Right lobe of liver (tissue), 6 donors: Measurements from ENCODE around the gene CHMP4A. TPM values are rescaled to one million over a fixed set of nuclear protein-coding genes. Genes with fewer than 3 reads are reported as not detected.

ENCODE experiments used
- ATAC-seq, 4 donors: fragments of 200-7000 bp; cut with Tn5 transposase; one replicate each; pipeline ENCODE4 v1.9.1; 2020; ENCODE audit warnings: mild to moderate bottlenecking in 4 of 4, moderate library complexity in 4 of 4
- DNase-seq, 3 donors: peaks; one replicate each; pipeline ENCODE4 v3.0.0-alpha.2; 2020
- H3K27ac ChIP-seq, 3 donors: fragments of 200-600 bp; one replicate each; pipeline ENCODE4 v1.8.0; 2022
- H3K27me3 ChIP-seq, 2 donors: fragments of 200-600 bp; one replicate each; pipeline ENCODE4 v1.8.0; 2022
- H3K36me3 ChIP-seq, 4 donors: fragments of 200-600 bp; sonication (generic) in 1 of 4; one replicate each; pipeline versions ENCODE4 v1.5.1 to v1.8.0; 2017 to 2022; ENCODE audit warnings: control low read depth in 1 of 4
- H3K4me1 ChIP-seq, 4 donors: fragments of 200-600 bp; sonication (generic) in 1 of 4; one replicate each; pipeline versions ENCODE4 v1.5.1 to v1.8.0; 2017 to 2022; ENCODE audit warnings: control low read depth in 1 of 4
- H3K4me3 ChIP-seq, 3 donors: fragments of 200-600 bp; one replicate each; pipeline ENCODE4 v1.8.0; 2022
- H3K9me3 ChIP-seq, 4 donors: fragments of 200-600 bp; sonication (generic) in 1 of 4; one replicate each; pipeline versions ENCODE4 v1.5.1 to v1.8.0; 2017 to 2022; ENCODE audit warnings: control low read depth in 1 of 4
- CTCF ChIP-seq, 4 donors: fragments of 200-600 bp in 3 of 4; fragments of 450-650 bp in 1 of 4; IDR thresholded peaks; one replicate each; pipeline versions ENCODE4 v1.5.1 to v1.8.0; 2016 to 2022; ENCODE audit warnings: antibody characterized with exemption in 4 of 4, mild to moderate bottlenecking in 2 of 4
- POLR2A ChIP-seq: fragments of 450-650 bp; IDR thresholded peaks from one replicate; pipeline ENCODE4 v1.6.1; 2017; ENCODE audit warnings: antibody characterized with exemption, mild to moderate bottlenecking
- WGBS: methylation state at CpG from one replicate; pipeline ENCODE4 v1.1.6; 2018; ENCODE audit warnings: low coverage, low lambda C conversion rate; ENCODE audit not compliant: insufficient coverage; ENCODE audit errors: missing lambda C conversion rate; 5-methylcytosine and 5-hydroxymethylcytosine counted together
- intact Hi-C, 2 donors: fragments of 100-400 bp; cut with DNase I; formaldehyde crosslinking; loops; one replicate each; pipeline versions ENCODE4 v1.11.2 to v1.14.1; 2022
- total RNA-seq, 6 experiments: library from RNA; depleted of rRNA in 2 of 6; stranded (reverse); fragments of >200 nt in 2 of 6; fragmentation: NEBNext Ultra II Directional in 3 of 6; extraction: Animal tissue kit (Norgen Biotek cat#: 25700) in 3 of 6; gene quantifications; one replicate each; pipeline versions ENCODE4 v1.1.0 to v1.2.4, GENCODE V29; 2016 to 2023
- donor health status: DM: no; HTN: yes; CAD: no.
- donor health status: DM: no; HTN: no; CAD: no.
- donor health status: DM: no; HTN: no; CAD: no.
- donor health status: DM: no; HTN: yes; CAD: no.
- donor health status: DM: no; HTN: yes; CAD: no.

The CHMP4A gene
- total RNA-seq, 6 experiments from 2014 or later, result 11.9 to 28.9 (median 17.1) TPM

DNA sequence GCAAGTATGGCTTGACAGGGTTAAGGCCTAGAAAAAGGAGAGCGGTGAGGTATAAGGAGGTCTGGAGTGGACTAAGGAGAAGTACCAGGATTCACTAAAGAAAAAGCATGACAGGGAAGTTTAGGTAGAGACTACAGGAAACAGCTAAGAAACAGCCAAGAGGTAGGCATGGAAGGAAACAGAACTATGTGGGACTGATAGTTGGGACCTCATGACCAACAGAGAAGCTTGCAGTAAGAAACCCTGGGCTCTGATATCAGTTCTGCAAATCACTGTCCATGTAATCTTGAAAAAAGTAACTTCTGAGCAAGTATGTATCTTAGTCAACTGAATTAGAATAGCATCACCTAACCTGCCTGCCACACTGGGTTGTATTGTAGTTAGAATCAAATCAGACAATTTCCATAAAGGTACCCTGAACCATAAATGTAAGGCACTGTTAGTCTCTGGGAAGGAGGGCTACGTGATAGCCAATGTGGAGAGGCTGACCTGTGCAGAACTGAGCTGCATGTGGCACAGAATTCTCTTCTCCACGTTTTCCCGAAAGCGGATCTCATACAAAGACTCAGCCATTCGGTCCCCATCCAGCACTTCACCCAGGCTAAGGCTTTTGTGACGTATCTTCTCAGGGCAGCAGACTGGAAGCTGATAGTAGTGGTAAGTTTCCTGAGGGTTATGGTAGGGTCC, 19.0 kb downstream of the CHMP4A start:
- Histone ChIP-seq H3K4me1 (peaks cover 0 to 40% (median 7%) of the 10 kb centered on the region in 4 donors), H3K4me3 (peak overlapping the region; percentile 90 to 96 (median 94)), H3K9me3 (no peaks in the 10 kb centered on the region), H3K36me3 (peaks cover 0 to 9% (median 0%) of the 10 kb centered on the region in 4 donors), H3K27me3 (no peaks in the 10 kb centered on the region), H3K27ac (peak overlapping the region in 1 of 3 donors; percentile 98)
- TF ChIP-seq CTCF (IDR thresholded peaks at IDR 0.05), result no peak
- TF ChIP-seq POLR2A, result no peak
- intact Hi-C loops, result no loop called here
- no peak for ATAC-seq
- WGBS, result 92% methylated on average over 2 of the region's 7 CpGs
- no peak for DNase-seq

- Histone ChIP-seq H3K4me3 (no peak overlapping the region), H3K27ac (no peak overlapping the region), H3K9me3 (no peaks in the 10 kb centered on the region), H3K4me1 (peaks cover 0 to 34% (median 4%) of the 10 kb centered on the region in 4 donors), H3K36me3 (peaks cover 0 to 9% (median 0%) of the 10 kb centered on the region in 4 donors), H3K27me3 (no peaks in the 10 kb centered on the region)
- intact Hi-C loops, result no loop called here
- TF ChIP-seq CTCF (IDR thresholded peaks at IDR 0.05) (no peak), POLR2A (no peak)
- ATAC-seq (no peak), DNase-seq (no peak)
- WGBS, result 91% methylated on average over 9 of the region's 15 CpGs
These were observed 20.4 kb downstream of the CHMP4A start for GRCh38 chr14:24192933-24193332.

DNA sequence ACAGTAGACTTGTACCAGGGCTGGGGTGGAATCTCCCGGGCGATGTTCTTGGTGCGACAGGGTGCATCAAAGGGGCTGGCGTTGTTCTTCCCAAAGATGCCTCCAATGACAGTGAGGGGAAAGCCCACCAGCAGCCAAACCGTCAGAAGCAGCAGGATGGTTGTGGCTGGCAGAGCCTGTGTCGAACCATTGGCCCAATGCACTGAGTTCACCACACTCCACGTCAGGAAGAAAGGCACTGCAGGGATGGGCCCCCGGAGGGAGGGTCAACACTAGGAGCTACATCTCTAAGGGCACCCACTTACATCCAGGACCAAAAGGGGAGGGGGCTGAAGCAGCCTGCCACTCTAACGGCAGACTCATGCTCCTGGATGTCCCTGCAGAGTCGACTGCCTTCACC, 22.9 kb downstream of the CHMP4A start:
- Histone ChIP-seq H3K27me3 (no peaks in the 10 kb centered on the region), H3K4me3 (no peak overlapping the region), H3K4me1 (peaks cover 0 to 22% (median 7%) of the 10 kb centered on the region in 4 donors), H3K36me3 (peaks cover 0 to 24% (median 2%) of the 10 kb centered on the region in 4 donors), H3K9me3 (no peaks in the 10 kb centered on the region), H3K27ac (no peak overlapping the region)
- TF ChIP-seq CTCF (IDR thresholded peaks at IDR 0.05), result no peak
- TF ChIP-seq POLR2A, result no peak
- WGBS, result 96% methylated on average over 4 of the region's 10 CpGs
- DNase-seq (no peak), ATAC-seq (no peak)
- intact Hi-C loops, result no loop called here

DNA sequence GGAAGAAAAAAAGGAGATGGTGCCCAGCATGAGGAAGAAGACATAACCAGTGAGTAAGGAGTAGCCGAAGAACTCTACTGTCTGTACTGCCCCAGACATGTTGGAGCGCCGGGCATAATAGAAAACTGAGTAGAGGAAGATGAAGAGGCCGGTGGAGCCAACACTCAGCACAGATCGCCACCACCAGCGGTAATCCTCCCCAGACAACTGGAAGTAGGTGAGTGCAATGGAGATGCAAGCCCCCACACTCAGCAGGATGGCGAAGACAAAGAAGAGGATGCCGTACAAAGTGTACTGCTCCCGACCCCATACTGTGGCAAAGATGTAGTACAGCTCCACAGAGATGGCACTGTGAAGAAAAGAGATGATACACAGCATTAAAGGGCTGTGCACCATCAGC, 23.8 kb downstream of the CHMP4A start:
- H3K9me3 ChIP-seq, result no peaks in the 10 kb centered on the region
- H3K4me3 ChIP-seq, result no peak overlapping the region
- H3K36me3 ChIP-seq, result peaks cover 0 to 30% (median 6%) of the 10 kb centered on the region in 4 donors
- peaks cover 0 to 16% (median 6%) of the 10 kb centered on the region in 4 donors for H3K4me1 ChIP-seq
- intact Hi-C loops, result no loop called here
- DNase-seq (no peak), ATAC-seq (no peak)
- WGBS, result 73% methylated on average over 5 of the region's 9 CpGs
- TF ChIP-seq POLR2A (no peak), CTCF (IDR thresholded peaks at IDR 0.05) (no peak)
- no peaks in the 10 kb centered on the region for H3K27me3 ChIP-seq
- H3K27ac ChIP-seq, result no peak overlapping the region
